ENCODE data around the gene AKR7A2.

The AKR7A2 gene

DNA sequence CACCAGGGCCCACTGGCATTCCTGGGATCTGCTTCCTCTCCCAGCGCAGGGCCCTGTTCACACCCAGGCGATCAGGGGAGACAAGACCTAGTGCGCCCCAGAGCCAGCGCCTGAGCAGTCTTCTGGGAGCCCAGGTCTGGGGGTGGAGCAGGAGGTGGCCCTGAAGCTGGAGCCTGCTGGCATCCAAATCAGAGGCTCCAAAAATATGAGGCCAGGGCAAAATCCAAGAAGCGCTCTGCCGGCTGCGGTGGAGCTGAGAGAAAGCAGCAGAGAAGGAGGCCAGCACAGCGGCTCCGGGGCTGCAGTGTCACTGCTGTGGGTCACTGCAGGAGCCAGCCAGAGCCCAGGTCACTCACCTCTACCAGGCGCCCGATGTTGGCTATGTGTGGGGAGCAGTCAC, 32.9 kb upstream of the AKR7A2 start:
- CTCF ChIA-PET: interaction anchor here (0.6 to 1.7 kb wide), 8 partner anchors 11 to 326 kb away, joined by 3 to 7 read pairs (median 4); no protein-coding TSS in a partner anchor
- TF ChIP-seq, protein P1, sequence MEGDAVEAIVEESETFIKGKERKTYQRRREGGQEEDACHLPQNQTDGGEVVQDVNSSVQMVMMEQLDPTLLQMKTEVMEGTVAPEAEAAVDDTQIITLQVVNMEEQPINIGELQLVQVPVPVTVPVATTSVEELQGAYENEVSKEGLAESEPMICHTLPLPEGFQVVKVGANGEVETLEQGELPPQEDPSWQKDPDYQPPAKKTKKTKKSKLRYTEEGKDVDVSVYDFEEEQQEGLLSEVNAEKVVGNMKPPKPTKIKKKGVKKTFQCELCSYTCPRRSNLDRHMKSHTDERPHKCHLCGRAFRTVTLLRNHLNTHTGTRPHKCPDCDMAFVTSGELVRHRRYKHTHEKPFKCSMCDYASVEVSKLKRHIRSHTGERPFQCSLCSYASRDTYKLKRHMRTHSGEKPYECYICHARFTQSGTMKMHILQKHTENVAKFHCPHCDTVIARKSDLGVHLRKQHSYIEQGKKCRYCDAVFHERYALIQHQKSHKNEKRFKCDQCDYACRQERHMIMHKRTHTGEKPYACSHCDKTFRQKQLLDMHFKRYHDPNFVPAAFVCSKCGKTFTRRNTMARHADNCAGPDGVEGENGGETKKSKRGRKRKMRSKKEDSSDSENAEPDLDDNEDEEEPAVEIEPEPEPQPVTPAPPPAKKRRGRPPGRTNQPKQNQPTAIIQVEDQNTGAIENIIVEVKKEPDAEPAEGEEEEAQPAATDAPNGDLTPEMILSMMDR (conservative IDR thresholded peaks at IDR 0.05; ENCODE audit: low read depth): no peak
- no peak for DNase-seq (ENCODE audit: low spot score)
- POLR2A ChIA-PET (ENCODE audit: low non-redundant PET): no interaction called here
- H3K27ac ChIP-seq: peak overlapping the region; percentile 50

DNA sequence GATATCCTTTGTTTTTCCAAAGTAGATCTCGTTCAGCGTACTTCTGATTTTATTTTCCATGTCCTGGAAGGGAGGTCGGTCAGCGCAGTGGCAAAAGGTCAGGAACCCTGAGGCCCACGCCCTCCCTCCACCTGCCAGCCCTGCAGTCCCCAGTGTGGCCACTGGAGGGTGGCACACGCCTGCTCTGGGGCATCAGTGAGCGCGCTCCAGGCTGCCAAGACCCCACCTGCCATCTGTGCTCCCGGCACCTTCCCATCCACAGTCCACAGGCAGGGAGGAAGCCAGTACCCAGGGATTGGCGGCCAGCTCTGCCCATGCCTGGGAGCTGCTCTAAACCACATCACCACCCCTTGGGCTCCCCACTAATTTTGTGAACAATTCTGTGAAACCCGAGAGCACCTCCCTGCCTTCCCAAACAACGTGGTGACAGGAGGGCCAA, 32.4 kb upstream of the AKR7A2 start:
- TF ChIP-seq, protein P1 (conservative IDR thresholded peaks at IDR 0.05; ENCODE audit: low read depth): peak; percentile 90
- CTCF ChIA-PET: interaction anchor here (0.7 to 1.7 kb wide), 8 partner anchors 10 to 316 kb away, joined by 3 to 7 read pairs (median 3); no protein-coding TSS in a partner anchor
- H3K27ac ChIP-seq: peak overlapping the region; percentile 50
- POLR2A ChIA-PET (ENCODE audit: low non-redundant PET): no interaction called here
- DNase-seq (ENCODE audit: low spot score): peak; percentile 38

DNA sequence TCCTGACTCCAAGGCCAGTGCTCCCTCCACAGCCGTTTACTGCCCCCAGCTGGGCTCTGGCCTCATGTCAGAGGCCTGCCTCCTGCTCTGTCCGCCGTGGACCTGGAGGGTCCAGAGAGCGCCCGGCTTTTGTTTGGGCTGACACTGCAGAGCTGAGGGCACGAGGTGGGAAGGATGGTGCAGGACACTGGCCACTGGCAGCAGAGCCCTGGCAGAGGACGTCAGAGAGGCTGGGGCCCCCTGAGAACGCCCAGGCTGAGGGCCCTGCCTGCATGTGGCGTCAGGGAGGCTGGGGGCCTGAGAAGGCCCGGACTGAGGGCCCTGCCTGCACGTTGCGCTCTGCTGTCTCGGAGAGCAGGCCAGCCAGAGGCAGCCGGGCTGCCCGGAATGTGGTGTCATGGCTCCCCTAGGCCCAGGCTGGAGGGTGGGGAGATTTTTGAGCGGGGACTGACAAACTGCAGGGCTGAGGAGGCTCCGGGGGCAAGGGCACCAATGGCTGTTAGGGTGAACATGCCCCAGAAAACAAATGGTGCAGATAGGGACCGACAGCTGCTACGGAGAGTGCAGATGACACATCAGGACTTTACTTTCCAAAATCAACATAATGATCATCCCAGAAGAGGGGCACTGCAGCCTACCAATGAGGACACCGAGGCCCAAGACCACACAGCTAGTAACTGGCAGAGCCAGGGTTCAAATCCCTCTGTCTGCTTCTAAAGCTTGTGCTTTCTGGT, 31.8 kb upstream of the AKR7A2 start:
- H3K27ac ChIP-seq: no peak overlapping the region; the same call in 1 of the 2 replicates
- TF ChIP-seq, protein P1 (conservative IDR thresholded peaks at IDR 0.05; ENCODE audit: low read depth): no peak
- DNase-seq (ENCODE audit: low spot score): no peak
- CTCF ChIA-PET: interaction anchor here (0.6 to 1.7 kb wide), 8 partner anchors 11 to 1001 kb away, joined by 3 to 7 read pairs (median 3); no protein-coding TSS in a partner anchor
- POLR2A ChIA-PET (ENCODE audit: low non-redundant PET): no interaction called here

DNA sequence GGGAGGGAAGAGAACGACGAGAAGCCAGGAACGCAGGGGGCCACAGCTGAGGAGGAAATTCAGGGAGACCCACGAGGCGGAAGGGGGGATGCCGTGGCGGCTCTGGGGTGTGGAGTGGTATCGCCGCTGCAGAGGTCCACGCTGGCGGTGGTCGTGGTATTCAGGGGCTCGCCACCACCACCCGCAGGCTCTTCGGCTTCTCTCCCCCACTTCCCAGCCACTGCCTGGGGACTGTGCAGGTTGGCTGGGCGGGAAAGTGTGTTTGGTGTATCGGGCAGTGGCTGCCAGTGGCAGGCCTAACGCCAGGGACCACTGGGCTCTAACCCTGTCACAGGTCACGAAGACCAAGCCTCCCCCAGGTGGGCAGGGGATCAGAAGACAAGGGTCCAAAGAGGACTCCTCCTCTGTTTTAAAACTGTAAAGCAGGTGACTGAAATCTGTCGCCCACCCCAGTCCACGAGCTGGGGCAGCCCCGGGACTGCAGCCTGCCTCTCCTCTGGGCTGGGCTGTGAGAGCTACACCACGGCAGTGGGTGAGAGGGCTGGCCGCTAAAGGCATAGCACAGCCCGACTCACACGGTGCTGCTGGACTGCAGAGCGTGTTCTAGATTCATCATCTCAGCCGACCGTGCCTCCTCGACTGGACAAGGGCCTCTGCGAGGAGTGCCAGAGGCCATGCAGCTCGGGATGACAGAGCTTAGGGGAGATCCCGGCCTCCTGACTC, 31.1 kb upstream of the AKR7A2 start:
- TF ChIP-seq, protein P1 (conservative IDR thresholded peaks at IDR 0.05; ENCODE audit: low read depth): no peak
- no peak overlapping the region for H3K27ac ChIP-seq
- POLR2A ChIA-PET (ENCODE audit: low non-redundant PET): no interaction called here
- CTCF ChIA-PET: interaction anchor here (1.6 to 1.7 kb wide), 2 partner anchors 18 to 24 kb away, joined by 5 to 6 read pairs; no protein-coding TSS in a partner anchor
- no peak for DNase-seq (ENCODE audit: low spot score)

DNA sequence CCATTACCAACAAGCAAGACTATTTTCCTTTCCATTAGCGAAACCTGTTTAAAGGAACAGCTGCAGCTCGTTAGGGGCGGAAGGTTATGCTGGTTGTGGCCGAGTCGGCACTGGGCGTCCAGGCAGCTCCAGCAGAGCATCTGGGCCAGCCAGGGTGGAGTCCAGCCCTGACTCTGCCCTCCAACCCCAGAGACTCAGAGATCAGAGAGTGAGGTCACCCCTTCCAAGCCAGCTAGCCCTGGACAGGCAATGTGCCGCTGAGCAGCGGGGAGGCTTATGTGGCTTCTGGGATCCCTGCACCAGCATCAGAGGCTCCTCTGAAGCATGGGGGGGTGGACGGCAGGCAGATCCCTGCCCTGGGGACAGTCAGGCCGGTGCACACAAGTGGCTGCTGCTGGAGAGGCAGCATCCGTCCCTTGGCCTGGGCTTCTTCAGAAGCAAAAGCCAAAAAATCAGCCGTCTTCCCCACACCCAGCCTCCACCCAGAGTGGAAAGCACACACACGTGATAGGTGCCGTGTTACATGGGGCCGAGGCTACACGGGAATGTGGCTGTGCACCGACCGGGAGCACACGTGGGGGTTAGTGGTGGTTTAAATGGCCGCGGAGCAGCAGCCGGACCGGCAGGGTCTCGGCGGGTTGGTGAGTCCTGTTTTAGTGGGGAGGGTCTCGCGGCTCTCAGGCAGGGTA, 30.3 kb upstream of the AKR7A2 start:
- ChIA-PET POLR2A (ENCODE audit: low non-redundant PET) (no interaction called here), CTCF (interaction anchor here (0.5 to 2.0 kb wide), 7 partner anchors 12 to 1226 kb away, joined by 3 to 6 read pairs (median 4); no protein-coding TSS in a partner anchor)
- no peak for DNase-seq (ENCODE audit: low spot score)
- TF ChIP-seq, protein P1 (conservative IDR thresholded peaks at IDR 0.05; ENCODE audit: low read depth): no peak
- 0 out of 2 replicates have a peak overlapping the region, but pooled peaks have one; percentile 19 for H3K27ac ChIP-seq
